Measurements from ENCODE around the gene UGT1A5. TPM values are rescaled to one million over a fixed set of nuclear protein-coding genes. Genes with fewer than 3 reads are reported as not detected.

Gene UGT1A5
- total RNA-seq: not detected

GRCh38 chr2:233712611-233713261, at the start of gene UGT1A5:
UGT1A5 (plus strand) TSS chr2:233712907; CDS start chr2:233712992, 85 bp downstream.
- Mint-ChIP-seq H3K4me1 (peaks cover 21% of the 10 kb centered on the region), H3K27me3 (peaks cover 33% of the 10 kb centered on the region), H3K27ac (no peak within 1 kb of the TSS), H3K9me3 (no peaks in the 10 kb centered on the region), H3K4me3 (no peak within 1 kb of the TSS), H3K36me3 (no peaks in the 10 kb centered on the region)
- ATAC-seq (ENCODE audit: low read depth) (no peak), DNase-seq (no peak)
- POLR2A ChIA-PET: no interaction called here

DNA sequence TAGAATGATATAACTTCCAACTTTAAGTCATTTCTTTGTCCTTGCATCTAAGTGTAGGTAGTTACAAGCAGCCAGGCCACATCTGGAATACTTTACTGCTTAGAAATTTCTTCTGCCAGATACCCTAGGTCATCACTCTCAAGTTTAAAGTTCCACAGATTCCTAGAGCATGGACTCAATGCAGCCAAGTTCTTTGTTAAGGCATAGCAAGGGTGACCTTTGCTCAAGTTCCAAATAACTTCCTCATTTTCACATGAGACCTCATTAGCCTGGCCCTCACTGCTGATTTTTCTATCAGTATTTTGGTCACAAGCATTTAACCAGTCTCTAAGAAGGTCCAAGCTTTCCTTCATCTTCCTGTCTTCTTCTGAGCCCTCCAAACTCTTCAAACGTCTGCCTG, 48.8 kb upstream of the UGT1A5 start:
- no peaks in the 10 kb centered on the region for H3K4me1 Mint-ChIP-seq
- POLR2A ChIA-PET: no interaction called here
- H3K9me3 Mint-ChIP-seq: peaks cover 7% of the 10 kb centered on the region
- ATAC-seq (ENCODE audit: low read depth) (no peak), DNase-seq (no peak)
- H3K27me3 Mint-ChIP-seq: peaks cover 25% of the 10 kb centered on the region
- peaks cover 1% of the 10 kb centered on the region for H3K36me3 Mint-ChIP-seq
- no peak overlapping the region for H3K27ac Mint-ChIP-seq
- no peak overlapping the region for H3K4me3 Mint-ChIP-seq

DNA sequence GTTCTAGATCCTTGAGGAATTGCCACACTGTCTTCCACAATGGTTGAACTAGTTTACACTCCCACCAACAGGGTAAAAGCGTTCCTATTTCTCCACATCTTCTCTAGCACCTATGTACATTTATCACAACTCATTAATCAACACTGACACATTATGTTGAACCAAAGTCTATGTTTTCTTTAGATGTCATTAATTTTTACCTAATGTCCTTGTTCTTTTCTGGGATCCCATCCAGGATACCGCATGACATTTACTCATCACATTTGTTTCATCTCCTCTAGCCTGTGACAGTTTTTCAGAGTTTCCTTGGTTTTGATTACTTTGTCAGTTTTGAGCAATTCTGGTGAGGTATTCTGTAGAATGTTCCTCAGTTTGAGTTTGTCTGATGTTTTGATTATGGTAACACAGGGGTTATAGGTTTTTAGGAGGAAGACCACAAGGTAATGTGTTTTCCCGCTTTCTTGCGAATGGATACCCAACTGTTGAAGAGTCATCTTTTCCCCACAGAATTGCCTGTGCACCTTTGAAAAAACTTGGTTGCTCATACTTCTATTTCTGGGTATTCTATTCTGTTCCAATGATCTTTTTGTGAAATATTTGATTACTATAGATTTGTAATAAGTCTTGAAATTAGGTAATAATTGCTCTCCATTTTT, 44.0 kb upstream of the UGT1A5 start:
- peaks cover 7% of the 10 kb centered on the region for H3K9me3 Mint-ChIP-seq
- H3K36me3 Mint-ChIP-seq: peaks cover 1% of the 10 kb centered on the region
- POLR2A ChIA-PET: no interaction called here
- no peak for ATAC-seq (ENCODE audit: low read depth)
- H3K27ac Mint-ChIP-seq: no peak overlapping the region
- H3K4me1 Mint-ChIP-seq: no peaks in the 10 kb centered on the region
- no peak for DNase-seq
- peaks cover 15% of the 10 kb centered on the region for H3K27me3 Mint-ChIP-seq
- H3K4me3 Mint-ChIP-seq: no peak overlapping the region

DNA sequence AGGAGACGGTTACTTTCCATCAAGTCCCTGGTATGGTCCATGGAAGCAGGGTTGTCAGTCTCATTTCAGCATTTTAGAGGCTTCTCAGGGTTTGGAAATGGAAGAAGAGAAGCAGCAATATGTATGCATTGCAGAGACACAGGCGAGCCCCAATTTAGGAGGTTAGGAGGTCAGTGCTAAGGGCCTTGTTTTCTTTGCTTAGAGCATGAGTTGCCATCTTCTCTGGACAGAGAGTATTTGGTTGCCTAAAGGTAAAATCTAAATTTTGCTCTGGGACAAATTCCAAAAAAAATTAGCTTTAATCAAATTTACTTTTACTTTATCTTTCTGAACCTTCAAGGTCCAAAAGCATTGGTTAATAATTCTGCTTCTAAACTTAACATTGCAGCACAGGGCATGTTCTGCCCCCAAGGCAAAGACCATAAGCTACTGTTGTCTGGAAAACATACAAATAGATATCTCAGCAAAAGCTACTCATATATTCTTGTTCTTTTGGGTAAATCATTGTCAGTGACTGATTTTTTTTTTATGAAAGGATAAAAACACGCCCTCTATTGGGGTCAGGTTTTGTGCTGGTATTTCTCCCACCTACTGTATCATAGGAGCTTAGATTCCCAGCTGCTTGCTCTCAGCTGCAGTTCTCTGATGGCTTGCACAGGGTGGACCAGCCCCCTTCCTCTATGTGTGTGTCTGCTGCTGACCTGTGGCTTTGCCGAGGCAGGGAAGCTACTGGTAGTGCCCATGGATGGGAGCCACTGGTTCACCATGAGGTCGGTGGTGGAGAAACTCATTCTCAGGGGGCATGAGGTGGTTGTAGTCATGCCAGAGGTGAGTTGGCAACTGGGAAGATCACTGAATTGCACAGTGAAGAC, 41.2 kb upstream of the UGT1A5 start, which contains the start of gene UGT1A9:
Gene UGT1A9 (plus strand): TSS at position 609 of the 872 bp plus-strand sequence. CDS start 37 bp downstream, at position 646.
- H3K27me3 Mint-ChIP-seq: peaks cover 19% of the 10 kb centered on the region
- POLR2A ChIA-PET: no interaction called here
- no peak for DNase-seq
- H3K4me1 Mint-ChIP-seq: no peaks in the 10 kb centered on the region
- peaks cover 1% of the 10 kb centered on the region for H3K36me3 Mint-ChIP-seq
- no peak within 1 kb of the TSS for H3K4me3 Mint-ChIP-seq
- peaks cover 7% of the 10 kb centered on the region for H3K9me3 Mint-ChIP-seq
- H3K27ac Mint-ChIP-seq: no peak within 1 kb of the TSS
- ATAC-seq (ENCODE audit: low read depth): no peak

DNA sequence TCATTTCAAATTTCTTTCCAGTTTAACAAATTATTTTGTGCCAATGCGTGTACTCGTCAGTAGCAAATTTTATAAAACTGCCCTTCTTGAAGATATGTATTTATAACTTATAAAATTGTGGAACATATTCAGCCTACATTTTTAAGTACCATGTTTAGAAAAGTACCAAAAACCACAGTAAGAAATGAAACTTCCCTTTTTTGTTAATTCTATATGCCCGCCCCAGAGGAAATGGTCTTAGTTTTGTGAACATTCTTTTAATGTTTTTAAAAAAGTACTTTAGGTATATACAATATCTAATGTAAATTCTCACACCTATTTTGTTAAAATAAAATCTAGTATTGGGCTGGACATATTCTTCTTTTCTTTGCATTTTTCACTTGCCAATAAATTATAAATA, 39.8 kb upstream of the UGT1A5 start:
- Mint-ChIP-seq H3K27me3 (peaks cover 20% of the 10 kb centered on the region), H3K4me3 (no peak overlapping the region), H3K4me1 (no peaks in the 10 kb centered on the region), H3K36me3 (peaks cover 1% of the 10 kb centered on the region), H3K27ac (no peak overlapping the region), H3K9me3 (peaks cover 6% of the 10 kb centered on the region)
- DNase-seq (no peak), ATAC-seq (ENCODE audit: low read depth) (no peak)
- POLR2A ChIA-PET: no interaction called here

DNA sequence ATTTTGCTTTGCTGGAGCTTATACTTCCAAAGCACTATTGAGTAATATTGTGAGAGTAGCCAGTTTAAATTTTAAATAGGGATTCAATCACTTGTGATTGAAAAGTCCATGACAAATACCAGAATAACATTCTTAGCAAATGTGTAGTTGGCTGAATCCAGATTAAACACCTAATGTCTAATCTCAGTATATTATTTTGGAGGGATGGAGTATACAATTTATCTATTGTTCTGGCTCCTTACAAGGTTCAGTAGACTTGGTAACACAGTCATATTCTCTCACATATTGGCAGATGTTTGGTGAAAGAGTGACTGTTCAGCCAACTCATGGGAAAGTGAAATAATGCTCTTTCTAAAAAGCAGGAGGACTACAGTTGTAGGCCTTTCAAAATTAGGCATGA, 38.8 kb upstream of the UGT1A5 start:
- H3K4me1 Mint-ChIP-seq: no peaks in the 10 kb centered on the region
- H3K4me3 Mint-ChIP-seq: no peak overlapping the region
- DNase-seq: no peak
- no peak overlapping the region for H3K27ac Mint-ChIP-seq
- no peaks in the 10 kb centered on the region for H3K36me3 Mint-ChIP-seq
- H3K9me3 Mint-ChIP-seq: no peaks in the 10 kb centered on the region
- no peak for ATAC-seq (ENCODE audit: low read depth)
- peaks cover 16% of the 10 kb centered on the region for H3K27me3 Mint-ChIP-seq
- POLR2A ChIA-PET: no interaction called here

- DNase-seq: no peak
- no peaks in the 10 kb centered on the region for H3K9me3 Mint-ChIP-seq
- POLR2A ChIA-PET: no interaction called here
- H3K27me3 Mint-ChIP-seq: peaks cover 17% of the 10 kb centered on the region
- ATAC-seq (ENCODE audit: low read depth): no peak
- H3K4me1 Mint-ChIP-seq: no peaks in the 10 kb centered on the region
- H3K27ac Mint-ChIP-seq: no peak overlapping the region
- no peak overlapping the region for H3K4me3 Mint-ChIP-seq
- H3K36me3 Mint-ChIP-seq: no peaks in the 10 kb centered on the region
Measured at GRCh38 chr2:233674314-233674713, 38.4 kb upstream of the UGT1A5 start.

GRCh38 chr2:233674995-233675394, 37.7 kb upstream of the UGT1A5 start:
- POLR2A ChIA-PET: no interaction called here
- Mint-ChIP-seq H3K9me3 (no peaks in the 10 kb centered on the region), H3K36me3 (no peaks in the 10 kb centered on the region), H3K4me3 (no peak overlapping the region), H3K27ac (no peak overlapping the region), H3K4me1 (no peaks in the 10 kb centered on the region), H3K27me3 (peaks cover 21% of the 10 kb centered on the region)
- DNase-seq (no peak), ATAC-seq (ENCODE audit: low read depth) (no peak)

DNA sequence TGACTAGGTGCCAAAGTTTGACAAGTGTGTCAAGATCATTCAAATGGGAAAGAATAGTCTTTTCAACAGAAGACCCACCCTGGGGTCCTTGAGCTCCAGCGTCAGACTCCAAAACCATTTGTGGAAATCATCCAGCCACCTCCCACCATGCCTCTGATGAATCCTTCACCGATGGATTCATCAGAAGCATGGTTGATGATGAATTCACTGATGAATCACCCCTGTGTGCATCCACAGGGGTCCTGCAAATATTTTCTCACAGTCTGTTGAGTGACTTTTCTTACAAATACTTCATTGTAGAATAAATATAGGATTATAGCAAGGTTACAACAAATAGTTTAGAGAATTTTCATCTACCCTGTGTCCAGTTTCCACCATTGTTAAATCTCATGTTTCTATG, 36.7 kb upstream of the UGT1A5 start:
- Mint-ChIP-seq H3K27ac (no peak overlapping the region), H3K27me3 (peaks cover 16% of the 10 kb centered on the region), H3K9me3 (no peaks in the 10 kb centered on the region), H3K4me1 (no peaks in the 10 kb centered on the region), H3K36me3 (no peaks in the 10 kb centered on the region), H3K4me3 (no peak overlapping the region)
- POLR2A ChIA-PET: no interaction called here
- ATAC-seq (ENCODE audit: low read depth) (no peak), DNase-seq (no peak)

- no peak overlapping the region for H3K27ac Mint-ChIP-seq
- H3K4me3 Mint-ChIP-seq: no peak overlapping the region
- no peak for DNase-seq
- H3K36me3 Mint-ChIP-seq: no peaks in the 10 kb centered on the region
- H3K9me3 Mint-ChIP-seq: no peaks in the 10 kb centered on the region
- POLR2A ChIA-PET: no interaction called here
- H3K4me1 Mint-ChIP-seq: no peaks in the 10 kb centered on the region
- peaks cover 21% of the 10 kb centered on the region for H3K27me3 Mint-ChIP-seq
- ATAC-seq (ENCODE audit: low read depth): no peak
Measured at GRCh38 chr2:233679196-233679595, 33.5 kb upstream of the UGT1A5 start.

DNA sequence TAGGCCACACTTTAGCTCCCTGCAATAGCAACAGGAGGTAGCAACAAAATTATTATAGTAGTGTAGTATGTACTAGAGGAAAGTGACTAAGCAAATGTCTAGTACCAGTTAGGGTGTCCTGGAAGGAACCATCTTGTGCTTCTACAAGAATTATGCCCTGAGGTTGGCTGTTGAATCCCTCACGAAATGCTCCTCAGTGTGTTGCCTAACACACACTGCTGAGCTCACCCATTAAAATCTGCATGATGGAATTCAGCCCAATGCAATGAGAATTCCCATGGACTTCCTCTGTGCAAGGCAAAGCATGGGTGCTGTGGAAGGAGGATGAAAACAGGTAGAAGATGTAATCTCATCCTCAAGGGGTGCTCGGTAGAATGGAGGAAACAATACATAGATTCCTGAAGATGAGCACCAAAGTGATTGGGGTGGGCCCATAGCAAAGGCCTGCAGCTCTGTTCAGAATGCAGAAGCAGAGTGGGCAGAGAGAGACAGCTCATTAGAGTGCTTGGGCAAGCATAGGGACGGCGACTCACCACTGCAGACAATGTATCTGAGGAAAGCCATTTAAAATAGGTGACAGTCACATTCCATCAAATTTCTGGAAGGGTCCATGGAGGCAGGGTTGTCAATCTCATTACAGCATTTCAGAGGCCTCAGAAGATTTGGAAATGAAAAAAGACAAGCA, 32.2 kb upstream of the UGT1A5 start:
- Mint-ChIP-seq H3K4me1 (no peaks in the 10 kb centered on the region), H3K9me3 (no peaks in the 10 kb centered on the region), H3K4me3 (no peak overlapping the region), H3K36me3 (no peaks in the 10 kb centered on the region), H3K27ac (no peak overlapping the region), H3K27me3 (peaks cover 21% of the 10 kb centered on the region)
- POLR2A ChIA-PET: no interaction called here
- DNase-seq: no peak
- no peak for ATAC-seq (ENCODE audit: low read depth)

- no peak within 1 kb of the TSS for H3K27ac Mint-ChIP-seq
- POLR2A ChIA-PET: no interaction called here
Measured at GRCh38 chr2:233681521-233682099, 31.1 kb upstream of the UGT1A5 start, which contains the start of gene UGT1A7. UGT1A7 (plus strand) TSS chr2:233681901; CDS start chr2:233681938, 37 bp downstream.

GRCh38 chr2:233684640-233685039, 28.1 kb upstream of the UGT1A5 start:
- DNase-seq (no peak), ATAC-seq (ENCODE audit: low read depth) (no peak)
- Mint-ChIP-seq H3K27me3 (peaks cover 19% of the 10 kb centered on the region), H3K9me3 (no peaks in the 10 kb centered on the region), H3K36me3 (no peaks in the 10 kb centered on the region), H3K4me1 (no peaks in the 10 kb centered on the region), H3K4me3 (no peak overlapping the region), H3K27ac (no peak overlapping the region)
- POLR2A ChIA-PET: no interaction called here

More at GRCh38 chr2:233681521-233682099, 31.1 kb upstream of the UGT1A5 start, which contains the start of gene UGT1A7:
- Mint-ChIP-seq H3K9me3 (no peaks in the 10 kb centered on the region), H3K4me3 (no peak within 1 kb of the TSS), H3K27me3 (peaks cover 18% of the 10 kb centered on the region), H3K36me3 (no peaks in the 10 kb centered on the region), H3K4me1 (no peaks in the 10 kb centered on the region)
- ATAC-seq (ENCODE audit: low read depth): no peak
- DNase-seq: no peak
